Body of pancreas (tissue), 4 donors: Measurements from ENCODE around the gene CASTOR1.

Experiments
- POLR2A ChIP-seq, 3 donors: fragments of 450-650 bp; IDR thresholded peaks; one replicate each; pipeline ENCODE4 v1.6.1; 2016; ENCODE audit warnings: antibody characterized with exemption in 3 of 3, mild to moderate bottlenecking in 2 of 3
- TF ChIP-seq, protein P1 (sequence below), 7 experiments: fragments of 450-650 bp in 4 of 7; fragments of 200-600 bp in 3 of 7; sonication (generic) in 3 of 7; IDR thresholded peaks; one replicate each; pipeline ENCODE4 v1.5.1; 2016 to 2019; ENCODE audit warnings: antibody characterized with exemption in 7 of 7

DNA sequence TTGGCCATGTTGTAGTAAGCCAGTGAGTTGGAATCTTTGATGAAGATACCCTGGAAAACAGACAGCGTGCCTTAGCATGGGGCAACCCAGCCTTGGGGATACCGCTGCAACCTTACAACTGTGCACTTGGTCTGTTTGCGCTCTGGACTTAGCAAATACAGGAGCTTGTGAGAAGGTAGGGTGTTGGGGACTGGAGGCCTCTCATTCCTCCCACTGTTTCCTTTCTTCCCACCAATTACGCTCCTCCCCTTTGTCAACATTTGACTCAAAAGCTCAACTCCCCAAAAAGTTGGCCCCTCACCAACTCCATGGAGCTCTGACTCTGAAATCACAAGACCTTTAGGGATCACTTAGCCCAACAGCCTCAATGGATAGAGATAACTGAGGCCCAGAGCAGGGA lies 45.3 kb upstream of the CASTOR1 start:
- TF ChIP-seq, protein P1, sequence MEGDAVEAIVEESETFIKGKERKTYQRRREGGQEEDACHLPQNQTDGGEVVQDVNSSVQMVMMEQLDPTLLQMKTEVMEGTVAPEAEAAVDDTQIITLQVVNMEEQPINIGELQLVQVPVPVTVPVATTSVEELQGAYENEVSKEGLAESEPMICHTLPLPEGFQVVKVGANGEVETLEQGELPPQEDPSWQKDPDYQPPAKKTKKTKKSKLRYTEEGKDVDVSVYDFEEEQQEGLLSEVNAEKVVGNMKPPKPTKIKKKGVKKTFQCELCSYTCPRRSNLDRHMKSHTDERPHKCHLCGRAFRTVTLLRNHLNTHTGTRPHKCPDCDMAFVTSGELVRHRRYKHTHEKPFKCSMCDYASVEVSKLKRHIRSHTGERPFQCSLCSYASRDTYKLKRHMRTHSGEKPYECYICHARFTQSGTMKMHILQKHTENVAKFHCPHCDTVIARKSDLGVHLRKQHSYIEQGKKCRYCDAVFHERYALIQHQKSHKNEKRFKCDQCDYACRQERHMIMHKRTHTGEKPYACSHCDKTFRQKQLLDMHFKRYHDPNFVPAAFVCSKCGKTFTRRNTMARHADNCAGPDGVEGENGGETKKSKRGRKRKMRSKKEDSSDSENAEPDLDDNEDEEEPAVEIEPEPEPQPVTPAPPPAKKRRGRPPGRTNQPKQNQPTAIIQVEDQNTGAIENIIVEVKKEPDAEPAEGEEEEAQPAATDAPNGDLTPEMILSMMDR (IDR thresholded peaks at IDR 0.05), result no peak
- no peak for TF ChIP-seq POLR2A (IDR thresholded peaks at IDR 0.05)
